HepG2 (cell line): Measurements from ENCODE around the gene PSMB2. TPM values are rescaled to one million over a fixed set of nuclear protein-coding genes. Genes with fewer than 3 reads are reported as not detected.

ENCODE experiments used
- ATAC-seq: fragments of 200-7000 bp; cut with Tn5 transposase; 3 replicates; pipeline ENCODE4 v1.9.1; 2020; ENCODE audit warnings: mild to moderate bottlenecking, moderate library complexity
- BruUV-seq: library from RNA; stranded (reverse); fragments of 400-500 nt; replicated peaks from 2 replicates; lab custom pipeline; 2021; lab: Mats Ljungman, UMichigan
- CTCF ChIA-PET: fragments of 300-600 bp; formaldehyde crosslinking; extraction: SDS; loops from one replicate; lab custom pipeline; 2021; ENCODE audit warnings: low total read pairs, inconsistent platforms, low intra/inter-chr PET ratio; lab: Yijun Ruan, JAX
- POLR2A ChIA-PET: fragments of 350-600 bp; sonication (Branson Sonifier 250); formaldehyde crosslinking; loops from one replicate; lab custom pipeline; 2020; ENCODE audit warnings: antibody characterized with exemption, inconsistent platforms; lab: Yijun Ruan, JAX
- DNase-seq: peaks from one replicate; pipeline ENCODE4 v3.0.0-alpha.2; 2015; ENCODE audit warnings: low spot score
- FAIRE-seq: peaks from 3 replicates; lab custom pipeline; 2011; peaks lifted over from hg19 to GRCh38; lab: Jason Lieb, UNC
- H2AFZ ChIP-seq: one replicate; pipeline ENCODE4 v1.6.1; 2011; ENCODE audit warnings: low read length, inconsistent platforms
- H3K27ac ChIP-seq: fragments of 300-600 bp; 3 replicates; pipeline ENCODE4 v1.8.0; 2011; ENCODE audit warnings: mixed run types, mild to moderate bottlenecking, mixed read lengths, low read length, inconsistent platforms; ENCODE audit not compliant: insufficient read depth; ENCODE audit errors: extremely low read length
- H3K27me3 ChIP-seq, 2 experiments: fragments of 200-600 bp in 1 of 2; 2 replicates in 1 of 2; 3 replicates in 1 of 2; pipeline versions ENCODE4 v1.6.0 to v1.8.0; 2011; ENCODE audit warnings: low read length in 2 of 2, mild to moderate bottlenecking in 2 of 2, moderate library complexity in 2 of 2, inconsistent platforms in 1 of 2; ENCODE audit not compliant: insufficient read depth in 2 of 2, control insufficient read depth in 1 of 2
- H3K36me3 ChIP-seq, 2 experiments: fragments of 200-600 bp in 1 of 2; replicated peaks in 1 of 2; 2 replicates in 1 of 2; 3 replicates in 1 of 2; pipeline versions ENCODE4 v1.5.1 to v1.8.0; 2011; ENCODE audit warnings: low read length in 2 of 2, inconsistent platforms in 1 of 2; ENCODE audit not compliant: insufficient read depth in 2 of 2, control insufficient read depth in 1 of 2
- H3K4me1 ChIP-seq: 2 replicates; pipeline ENCODE4 v1.5.1; 2012; ENCODE audit warnings: low read length, inconsistent platforms; ENCODE audit not compliant: insufficient read depth
- H3K4me2 ChIP-seq: 2 replicates; pipeline ENCODE4 v1.6.0; 2011; ENCODE audit warnings: low read depth, low read length, inconsistent platforms
- H3K4me3 ChIP-seq, 3 experiments: fragments of 200-600 bp in 1 of 3; sonication (generic), shearing (Covaris generic) in 1 of 3; replicated peaks in 1 of 3; 2 replicates each; pipeline ENCODE4 v1.5.1; 2011 to 2016; ENCODE audit warnings: low read length in 3 of 3, inconsistent platforms in 2 of 3, low read depth in 2 of 3, mild to moderate bottlenecking in 2 of 3, control low read depth in 1 of 3, mixed read lengths in 1 of 3; ENCODE audit not compliant: insufficient read depth in 1 of 3
- H3K79me2 ChIP-seq: one replicate; pipeline ENCODE4 v1.6.1; 2011; ENCODE audit warnings: low read length, inconsistent platforms; ENCODE audit not compliant: insufficient read depth
- H3K9ac ChIP-seq: 2 replicates; pipeline ENCODE4 v1.6.0; 2011; ENCODE audit warnings: mild to moderate bottlenecking, low read depth, low read length, inconsistent platforms; ENCODE audit not compliant: insufficient read depth
- H3K9me3 ChIP-seq: 2 replicates; pipeline ENCODE4 v1.5.1; 2012; ENCODE audit warnings: mild to moderate bottlenecking, low read length
- H4K20me1 ChIP-seq: 2 replicates; pipeline ENCODE4 v1.6.0; 2011; ENCODE audit warnings: inconsistent platforms, mild to moderate bottlenecking, low read length, moderate library complexity; ENCODE audit not compliant: insufficient read depth
- CEBPG ChIP-seq: IDR thresholded peaks from 2 replicates; pipeline ENCODE4 v1.6.1; 2016
- ERF ChIP-seq: IDR thresholded peaks from 2 replicates; pipeline ENCODE4 v1.6.1; 2018; ENCODE audit warnings: missing biosample characterization, missing genetic modification reagents
- FOSL2 ChIP-seq: sonication (generic); formaldehyde crosslinking; IDR thresholded peaks from 2 replicates; pipeline ENCODE4 v1.4.0; 2020; ENCODE audit warnings: missing genetic modification reagents
- MAFF ChIP-seq: IDR thresholded peaks from 2 replicates; pipeline ENCODE4 v1.6.1; 2011; ENCODE audit warnings: low read depth, low read length, improper control_type of control experiment
- RAD21 ChIP-seq: fragments of 450-650 bp; formaldehyde crosslinking; IDR thresholded peaks from 2 replicates; pipeline ENCODE4 v1.5.0; 2020; ENCODE audit warnings: mild to moderate bottlenecking
- SMC3 ChIP-seq: IDR thresholded peaks from 2 replicates; pipeline ENCODE4 v1.6.1; 2011; ENCODE audit warnings: low read length, improper control_type of control experiment
- SRY ChIP-seq: sonication (generic); formaldehyde crosslinking; IDR thresholded peaks from 2 replicates; pipeline ENCODE4 v1.8.0; 2022; ENCODE audit warnings: mild to moderate bottlenecking, missing genetic modification reagents
- STAG1 ChIP-seq: sonication (generic); formaldehyde crosslinking; IDR thresholded peaks from 2 replicates; pipeline ENCODE4 v1.4.0; 2020; ENCODE audit warnings: missing genetic modification reagents
- XRCC5 ChIP-seq: fragments of 200-400 bp; formaldehyde crosslinking; optimal IDR thresholded peaks from 2 replicates; pipeline ENCODE3; 2017; ENCODE audit warnings: mild to moderate bottlenecking, low read length
- ZNF44 ChIP-seq: sonication (generic); formaldehyde crosslinking; IDR thresholded peaks from 2 replicates; pipeline ENCODE4 v1.5.1; 2020; ENCODE audit warnings: mild to moderate bottlenecking, missing genetic modification reagents
- ZNF598 ChIP-seq: sonication (generic); formaldehyde crosslinking; IDR thresholded peaks from 2 replicates; pipeline ENCODE4 v1.5.1; 2020; ENCODE audit warnings: mild to moderate bottlenecking, missing genetic modification reagents, borderline replicate concordance
- WGBS: methylation state at CpG from one replicate; pipeline ENCODE4 v1.1.6; 2017; ENCODE audit warnings: low lambda C conversion rate; 5-methylcytosine and 5-hydroxymethylcytosine counted together
- in situ Hi-C: cut with HindIII; loops from 2 replicates; pipeline ENCODE4 v1.10.0; 2017; ENCODE audit warnings: low pct_unique_long_range_greater_than_20kb; ENCODE audit not compliant: extremely low pct_ligation_motif_present
- intact Hi-C: fragments of 100-400 bp; cut with micrococcal nuclease; formaldehyde crosslinking; loops from one replicate; pipeline ENCODE4 v1.10.0; 2022; ENCODE audit not compliant: unreplicated experiment
- polyA plus RNA-seq, 8 experiments: library from polyadenylated mRNA; depleted of rRNA in 3 of 8; stranded (reverse) in 7 of 8; unstranded in 1 of 8; fragments of >200 nt; fragmentation: Illumina TruSeq in 4 of 8; extraction: Trizol in 4 of 8; gene quantifications; 2 replicates each; pipeline versions ENCODE4 v1.2.1 to v1.2.3, GENCODE V29; 2011 to 2016; ENCODE audit warnings: low read depth in 4 of 8, missing spikeins in 1 of 8, mixed read lengths in 1 of 8; ENCODE audit not compliant: insufficient read depth in 1 of 8
- total RNA-seq, 5 experiments: library from RNA; depleted of rRNA; stranded (reverse); fragments of >200 nt; fragmentation: Illumina TruSeq; extraction: Trizol; gene quantifications; 2 replicates each; pipeline ENCODE4 v1.2.3, GENCODE V29; 2016; ENCODE audit warnings: low read depth in 1 of 5
- TF ChIP-seq, protein P1 (sequence below): sonication (generic); formaldehyde crosslinking; IDR thresholded peaks from 2 replicates; pipeline ENCODE4 v1.4.0; 2020; ENCODE audit warnings: missing genetic modification reagents
- TF ChIP-seq, protein P2 (sequence below): sonication (generic); formaldehyde crosslinking; IDR thresholded peaks from 2 replicates; pipeline ENCODE4 v1.4.0; 2020; ENCODE audit warnings: missing genetic modification reagents, borderline replicate concordance

Gene PSMB2
- total and polyA plus RNA-seq, 2 of the 13 experiments (the other 11 are each of a cell fraction or from before 2014, with no cell fraction given), result 60.6 to 62.2 TPM

DNA sequence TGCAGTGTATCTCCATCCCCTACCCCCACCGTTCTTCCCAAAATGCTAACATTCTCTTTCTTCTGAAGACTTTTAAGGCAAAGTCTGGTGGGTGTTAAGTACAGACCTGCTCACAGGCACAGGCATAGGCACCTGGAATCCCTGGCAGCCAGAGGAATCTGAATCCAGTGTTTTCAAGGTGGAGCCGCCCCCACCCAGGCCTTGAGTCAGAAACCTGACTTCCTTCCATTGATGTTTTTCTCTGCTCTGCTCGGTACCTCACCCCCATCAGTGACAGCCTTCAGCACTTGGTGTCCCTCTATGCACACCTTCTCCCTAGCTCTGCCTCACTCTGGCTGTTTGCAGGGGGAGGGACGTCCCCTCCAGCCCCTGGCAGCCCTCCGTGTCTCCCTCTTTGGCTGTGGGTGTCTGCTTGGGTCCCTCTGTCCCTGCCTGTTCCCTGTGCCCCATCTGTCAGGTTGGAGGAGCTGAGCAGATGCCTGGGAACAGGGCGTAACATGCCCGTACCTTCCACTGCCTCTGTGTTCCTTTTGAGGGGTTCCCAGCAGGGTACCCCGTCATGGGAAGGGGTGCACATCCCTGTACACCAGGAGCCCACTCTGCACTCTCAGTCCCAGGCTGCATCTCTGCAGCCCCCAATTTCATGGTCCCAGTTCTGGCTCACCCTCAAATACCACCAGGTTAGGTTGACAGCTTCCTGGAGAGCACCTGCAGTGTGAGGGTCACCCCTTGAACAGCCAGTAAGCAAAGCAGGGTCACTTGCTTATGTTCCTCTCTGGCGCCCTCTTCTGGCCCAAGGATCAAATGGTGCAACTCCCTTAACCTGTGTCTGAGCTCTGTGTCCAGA, 77.1 kb downstream of the PSMB2 start:
- no peak overlapping the region for H3K4me3 ChIP-seq
- in situ Hi-C loops, result loop anchor here (5.0 kb wide), 2 partner anchors 112 to 208 kb away; no protein-coding TSS in a partner anchor
- ChIA-PET CTCF (interaction anchor here (0.9 to 3.4 kb wide), 2 partner anchors 113 to 211 kb away, joined by 3 to 13 read pairs; no protein-coding TSS in a partner anchor), POLR2A (interaction anchor here (0.9 to 1.4 kb wide), 2 partner anchors 8 to 9 kb away, joined by 5 to 7 read pairs; partner anchors contain the start of gene TFAP2E)
- H4K20me1 ChIP-seq, result no peaks in the 10 kb centered on the region
- intact Hi-C loops, result loop anchor here (1.0 kb wide), 1 partner anchor 113 kb away; no protein-coding TSS in a partner anchor
- no peak overlapping the region for H3K27ac ChIP-seq
- H3K4me2 ChIP-seq, result no peak overlapping the region
- 84% methylated on average over 9 of the region's 9 CpGs for WGBS
- H3K27me3 ChIP-seq, result no peaks in the 10 kb centered on the region
- H3K36me3 ChIP-seq, result peaks cover 7 to 18% of the 10 kb centered on the region in 2 experiments; a peak in 3 of 5 replicates
- FAIRE-seq (peak; percentile 63), DNase-seq (peak; percentile 73), ATAC-seq (peak; percentile 70)
- no peak overlapping the region for H3K9ac ChIP-seq
- BruUV-seq, result no TSS peak
- H3K9me3 ChIP-seq, result no peaks in the 10 kb centered on the region
- H2AFZ ChIP-seq, result no peak overlapping the region
- no peaks in the 10 kb centered on the region for H3K4me1 ChIP-seq
- H3K79me2 ChIP-seq, result no peaks in the 10 kb centered on the region
- TF ChIP-seq CEBPG, result peak; percentile 44; the same call in 1 of the 2 replicates
- no peak for TF ChIP-seq ZNF44 (CRISPR knock-in tag)
- peak; percentile 76 for TF ChIP-seq STAG1 (CRISPR knock-in tag)
- 0 out of 2 replicates have a peak, but pooled peaks have one; percentile 40 for TF ChIP-seq ERF
- TF ChIP-seq, protein P1, sequence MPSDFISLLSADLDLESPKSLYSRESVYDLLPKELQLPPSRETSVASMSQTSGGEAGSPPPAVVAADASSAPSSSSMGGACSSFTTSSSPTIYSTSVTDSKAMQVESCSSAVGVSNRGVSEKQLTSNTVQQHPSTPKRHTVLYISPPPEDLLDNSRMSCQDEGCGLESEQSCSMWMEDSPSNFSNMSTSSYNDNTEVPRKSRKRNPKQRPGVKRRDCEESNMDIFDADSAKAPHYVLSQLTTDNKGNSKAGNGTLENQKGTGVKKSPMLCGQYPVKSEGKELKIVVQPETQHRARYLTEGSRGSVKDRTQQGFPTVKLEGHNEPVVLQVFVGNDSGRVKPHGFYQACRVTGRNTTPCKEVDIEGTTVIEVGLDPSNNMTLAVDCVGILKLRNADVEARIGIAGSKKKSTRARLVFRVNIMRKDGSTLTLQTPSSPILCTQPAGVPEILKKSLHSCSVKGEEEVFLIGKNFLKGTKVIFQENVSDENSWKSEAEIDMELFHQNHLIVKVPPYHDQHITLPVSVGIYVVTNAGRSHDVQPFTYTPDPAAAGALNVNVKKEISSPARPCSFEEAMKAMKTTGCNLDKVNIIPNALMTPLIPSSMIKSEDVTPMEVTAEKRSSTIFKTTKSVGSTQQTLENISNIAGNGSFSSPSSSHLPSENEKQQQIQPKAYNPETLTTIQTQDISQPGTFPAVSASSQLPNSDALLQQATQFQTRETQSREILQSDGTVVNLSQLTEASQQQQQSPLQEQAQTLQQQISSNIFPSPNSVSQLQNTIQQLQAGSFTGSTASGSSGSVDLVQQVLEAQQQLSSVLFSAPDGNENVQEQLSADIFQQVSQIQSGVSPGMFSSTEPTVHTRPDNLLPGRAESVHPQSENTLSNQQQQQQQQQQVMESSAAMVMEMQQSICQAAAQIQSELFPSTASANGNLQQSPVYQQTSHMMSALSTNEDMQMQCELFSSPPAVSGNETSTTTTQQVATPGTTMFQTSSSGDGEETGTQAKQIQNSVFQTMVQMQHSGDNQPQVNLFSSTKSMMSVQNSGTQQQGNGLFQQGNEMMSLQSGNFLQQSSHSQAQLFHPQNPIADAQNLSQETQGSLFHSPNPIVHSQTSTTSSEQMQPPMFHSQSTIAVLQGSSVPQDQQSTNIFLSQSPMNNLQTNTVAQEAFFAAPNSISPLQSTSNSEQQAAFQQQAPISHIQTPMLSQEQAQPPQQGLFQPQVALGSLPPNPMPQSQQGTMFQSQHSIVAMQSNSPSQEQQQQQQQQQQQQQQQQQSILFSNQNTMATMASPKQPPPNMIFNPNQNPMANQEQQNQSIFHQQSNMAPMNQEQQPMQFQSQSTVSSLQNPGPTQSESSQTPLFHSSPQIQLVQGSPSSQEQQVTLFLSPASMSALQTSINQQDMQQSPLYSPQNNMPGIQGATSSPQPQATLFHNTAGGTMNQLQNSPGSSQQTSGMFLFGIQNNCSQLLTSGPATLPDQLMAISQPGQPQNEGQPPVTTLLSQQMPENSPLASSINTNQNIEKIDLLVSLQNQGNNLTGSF (CRISPR knock-in tag), result no peak
- no peak for TF ChIP-seq MAFF
- TF ChIP-seq SRY (CRISPR knock-in tag), result no peak
- TF ChIP-seq, protein P2, sequence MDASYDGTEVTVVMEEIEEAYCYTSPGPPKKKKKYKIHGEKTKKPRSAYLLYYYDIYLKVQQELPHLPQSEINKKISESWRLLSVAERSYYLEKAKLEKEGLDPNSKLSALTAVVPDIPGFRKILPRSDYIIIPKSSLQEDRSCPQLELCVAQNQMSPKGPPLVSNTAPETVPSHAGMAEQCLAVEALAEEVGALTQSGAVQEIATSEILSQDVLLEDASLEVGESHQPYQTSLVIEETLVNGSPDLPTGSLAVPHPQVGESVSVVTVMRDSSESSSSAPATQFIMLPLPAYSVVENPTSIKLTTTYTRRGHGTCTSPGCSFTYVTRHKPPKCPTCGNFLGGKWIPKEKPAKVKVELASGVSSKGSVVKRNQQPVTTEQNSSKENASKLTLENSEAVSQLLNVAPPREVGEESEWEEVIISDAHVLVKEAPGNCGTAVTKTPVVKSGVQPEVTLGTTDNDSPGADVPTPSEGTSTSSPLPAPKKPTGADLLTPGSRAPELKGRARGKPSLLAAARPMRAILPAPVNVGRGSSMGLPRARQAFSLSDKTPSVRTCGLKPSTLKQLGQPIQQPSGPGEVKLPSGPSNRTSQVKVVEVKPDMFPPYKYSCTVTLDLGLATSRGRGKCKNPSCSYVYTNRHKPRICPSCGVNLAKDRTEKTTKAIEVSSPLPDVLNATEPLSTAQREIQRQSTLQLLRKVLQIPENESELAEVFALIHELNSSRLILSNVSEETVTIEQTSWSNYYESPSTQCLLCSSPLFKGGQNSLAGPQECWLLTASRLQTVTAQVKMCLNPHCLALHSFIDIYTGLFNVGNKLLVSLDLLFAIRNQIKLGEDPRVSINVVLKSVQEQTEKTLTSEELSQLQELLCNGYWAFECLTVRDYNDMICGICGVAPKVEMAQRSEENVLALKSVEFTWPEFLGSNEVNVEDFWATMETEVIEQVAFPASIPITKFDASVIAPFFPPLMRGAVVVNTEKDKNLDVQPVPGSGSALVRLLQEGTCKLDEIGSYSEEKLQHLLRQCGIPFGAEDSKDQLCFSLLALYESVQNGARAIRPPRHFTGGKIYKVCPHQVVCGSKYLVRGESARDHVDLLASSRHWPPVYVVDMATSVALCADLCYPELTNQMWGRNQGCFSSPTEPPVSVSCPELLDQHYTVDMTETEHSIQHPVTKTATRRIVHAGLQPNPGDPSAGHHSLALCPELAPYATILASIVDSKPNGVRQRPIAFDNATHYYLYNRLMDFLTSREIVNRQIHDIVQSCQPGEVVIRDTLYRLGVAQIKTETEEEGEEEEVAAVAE (CRISPR knock-in tag), result 0 out of 2 replicates have a peak, but pooled peaks have one; percentile 38
- TF ChIP-seq ZNF598 (CRISPR knock-in tag), result peak; percentile 53; the same call in 1 of the 2 replicates
- peak; percentile 53 for TF ChIP-seq XRCC5
- peak; percentile 58; the same call in 1 of the 2 replicates for TF ChIP-seq SMC3
- peak; percentile 34; the same call in 1 of the 2 replicates for TF ChIP-seq RAD21 (CRISPR knock-in tag)
- TF ChIP-seq FOSL2 (CRISPR knock-in tag), result 0 out of 2 replicates have a peak, but pooled peaks have one; percentile 9
